ENCODE measurements around the gene HOXA11. TPM values are rescaled to one million over a fixed set of nuclear protein-coding genes. Genes with fewer than 3 reads are reported as not detected.

Gene HOXA11
- total and polyA plus RNA-seq, 10 of the 15 experiments (the other 5 are each of a cell fraction or from before 2014, with no cell fraction given): not detected

DNA sequence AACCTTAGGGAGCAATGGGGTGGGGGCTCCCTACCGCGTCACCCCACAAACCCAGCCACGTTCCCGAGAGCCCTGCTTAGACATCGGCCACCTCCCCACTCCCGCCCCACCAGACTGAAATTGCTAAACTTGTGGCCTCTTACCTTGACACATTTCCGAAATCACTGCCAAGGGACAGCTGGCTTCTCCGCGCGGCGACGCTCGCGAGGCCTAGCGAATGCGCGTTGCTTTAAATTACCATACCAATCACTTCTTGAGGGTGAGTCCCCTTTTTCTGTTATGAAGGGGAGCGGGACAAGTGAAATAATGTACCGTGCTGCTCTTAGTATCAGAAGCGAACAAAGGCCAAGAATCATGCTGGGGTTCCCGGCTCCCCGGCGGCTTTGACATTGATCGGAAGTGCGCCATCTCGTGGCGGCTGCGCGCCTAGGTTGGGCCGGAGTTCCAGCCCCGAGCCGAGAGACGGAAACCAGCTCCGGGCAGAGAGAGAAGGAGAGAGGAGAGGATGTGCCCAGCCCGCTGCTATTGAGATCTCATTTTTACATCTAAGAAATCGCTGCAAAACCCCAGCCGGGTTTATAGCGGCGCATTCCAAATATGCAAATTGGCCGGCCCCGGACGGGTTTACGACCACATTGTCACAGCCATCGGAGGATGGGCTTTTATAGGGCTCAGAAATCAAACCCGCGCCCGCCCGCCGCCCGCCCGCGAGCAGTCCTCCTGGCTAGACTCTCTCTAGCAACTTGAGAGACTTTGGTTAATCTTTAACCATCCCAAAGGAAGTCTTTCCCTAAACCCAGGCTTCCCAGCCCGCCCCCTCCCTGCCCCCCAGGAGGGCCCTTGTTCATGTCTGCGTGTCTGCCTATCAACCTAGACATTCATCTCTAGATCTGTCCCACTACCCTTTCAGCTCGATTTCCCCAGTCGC, 5.3 kb downstream of the HOXA11 start:
- ATAC-seq (peak; percentile 80), DNase-seq (ENCODE audit: low read depth, low spot score) (no peak), FAIRE-seq (peak; percentile 61)
- H3K4me3 ChIP-seq: no peak overlapping the region
- H3K4me2 ChIP-seq (ENCODE audit: control insufficient read depth, insufficient read depth): peak overlapping the region; percentile 33
- H3K27ac ChIP-seq (ENCODE audit: control insufficient read depth, insufficient read depth): no peak overlapping the region
- 29% methylated on average over 56 of the region's 56 CpGs for WGBS (ENCODE audit: insufficient coverage, insufficient replicate concordance, low lambda C conversion rate, missing lambda C conversion rate)
- peaks cover 14 to 27% of the 10 kb centered on the region in 2 experiments for H3K27me3 ChIP-seq (replicated peaks in 1 of 2; ENCODE audit: control insufficient read depth in 2 of 2, insufficient read depth in 2 of 2, low read length in 1 of 2)
- no TSS peak for BruUV-seq (replicated peaks)
- SMC1A ChIA-PET (ENCODE audit: uncharacterized antibody, unreplicated experiment): interaction anchor here (0.6 to 1.5 kb wide), 3 partner anchors 339 to 1287 kb away, joined by 3 to 5 read pairs (median 4); no protein-coding TSS in a partner anchor
- no peak overlapping the region for H3K9ac ChIP-seq (ENCODE audit: control insufficient read depth, insufficient read depth, low read length)
- no peaks in the 10 kb centered on the region for H3K4me1 ChIP-seq (ENCODE audit: control insufficient read depth, insufficient read depth, low read length)
- no peaks in the 10 kb centered on the region; the same call in 2 of the 3 replicates for H3K9me3 ChIP-seq (replicated peaks; ENCODE audit: control insufficient read depth, insufficient read depth, low read length)
- H3K79me2 ChIP-seq (ENCODE audit: control insufficient read depth, insufficient read depth, low read length): no peaks in the 10 kb centered on the region
- RAD21 ChIA-PET (ENCODE audit: unreplicated experiment): no interaction called here
- POLR2A ChIA-PET: no interaction called here
- TF ChIP-seq, protein P1, sequence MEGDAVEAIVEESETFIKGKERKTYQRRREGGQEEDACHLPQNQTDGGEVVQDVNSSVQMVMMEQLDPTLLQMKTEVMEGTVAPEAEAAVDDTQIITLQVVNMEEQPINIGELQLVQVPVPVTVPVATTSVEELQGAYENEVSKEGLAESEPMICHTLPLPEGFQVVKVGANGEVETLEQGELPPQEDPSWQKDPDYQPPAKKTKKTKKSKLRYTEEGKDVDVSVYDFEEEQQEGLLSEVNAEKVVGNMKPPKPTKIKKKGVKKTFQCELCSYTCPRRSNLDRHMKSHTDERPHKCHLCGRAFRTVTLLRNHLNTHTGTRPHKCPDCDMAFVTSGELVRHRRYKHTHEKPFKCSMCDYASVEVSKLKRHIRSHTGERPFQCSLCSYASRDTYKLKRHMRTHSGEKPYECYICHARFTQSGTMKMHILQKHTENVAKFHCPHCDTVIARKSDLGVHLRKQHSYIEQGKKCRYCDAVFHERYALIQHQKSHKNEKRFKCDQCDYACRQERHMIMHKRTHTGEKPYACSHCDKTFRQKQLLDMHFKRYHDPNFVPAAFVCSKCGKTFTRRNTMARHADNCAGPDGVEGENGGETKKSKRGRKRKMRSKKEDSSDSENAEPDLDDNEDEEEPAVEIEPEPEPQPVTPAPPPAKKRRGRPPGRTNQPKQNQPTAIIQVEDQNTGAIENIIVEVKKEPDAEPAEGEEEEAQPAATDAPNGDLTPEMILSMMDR (IDR thresholded peaks at IDR 0.05 in 2 of 3, conservative IDR thresholded peaks at IDR 0.05 in 1 of 3; ENCODE audit: control insufficient read depth in 2 of 3, extremely low read depth in 1 of 3, insufficient read depth in 1 of 3, low read depth in 3 of 3, low read length in 3 of 3): peak; percentile 63 to 72 (median 70)
- TF ChIP-seq PKNOX1 (IDR thresholded peaks at IDR 0.05) (peak; percentile 28; the same call in 1 of the 2 replicates), SIX5 (IDR thresholded peaks at IDR 0.05; ENCODE audit: low read depth, low read length, severe bottlenecking) (no peak), EGR1 (IDR thresholded peaks at IDR 0.05; ENCODE audit: borderline replicate concordance in 1 of 2, low read depth in 2 of 2, low read length in 2 of 2) (no peak), POLR2AphosphoS2 (IDR thresholded peaks at IDR 0.05; ENCODE audit: low read depth, low read length) (no peak), SMC3 (IDR thresholded peaks at IDR 0.05; ENCODE audit: borderline replicate concordance, low read length) (peak; percentile 34; the same call in 1 of the 2 replicates)
- TF ChIP-seq, protein P2, sequence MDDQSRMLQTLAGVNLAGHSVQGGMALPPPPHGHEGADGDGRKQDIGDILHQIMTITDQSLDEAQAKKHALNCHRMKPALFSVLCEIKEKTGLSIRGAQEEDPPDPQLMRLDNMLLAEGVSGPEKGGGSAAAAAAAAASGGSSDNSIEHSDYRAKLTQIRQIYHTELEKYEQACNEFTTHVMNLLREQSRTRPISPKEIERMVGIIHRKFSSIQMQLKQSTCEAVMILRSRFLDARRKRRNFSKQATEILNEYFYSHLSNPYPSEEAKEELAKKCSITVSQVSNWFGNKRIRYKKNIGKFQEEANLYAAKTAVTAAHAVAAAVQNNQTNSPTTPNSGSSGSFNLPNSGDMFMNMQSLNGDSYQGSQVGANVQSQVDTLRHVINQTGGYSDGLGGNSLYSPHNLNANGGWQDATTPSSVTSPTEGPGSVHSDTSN (IDR thresholded peaks at IDR 0.05; ENCODE audit: insufficient replicate concordance, low read depth, low read length): peak; percentile 12
- CTCF ChIA-PET: interaction anchor here (0.6 to 2.0 kb wide), 10 partner anchors 8 to 1286 kb away, joined by 3 to 5 read pairs (median 3); no protein-coding TSS in a partner anchor
- no peaks in the 10 kb centered on the region for H3K36me3 ChIP-seq (ENCODE audit: control insufficient read depth in 2 of 2, insufficient read depth in 2 of 2, low read length in 1 of 2)
- H2AFZ ChIP-seq (ENCODE audit: control insufficient read depth, low read depth, low read length): no peak overlapping the region
- in situ Hi-C loops (cut with MboI): no loop called here
- H4K20me1 ChIP-seq (ENCODE audit: control insufficient read depth, insufficient read depth): no peaks in the 10 kb centered on the region
- intact Hi-C loops (cut with micrococcal nuclease; ENCODE audit: unreplicated experiment): no loop called here
